Measurements from ENCODE around the gene POLR2M.

POLR2M gene

DNA sequence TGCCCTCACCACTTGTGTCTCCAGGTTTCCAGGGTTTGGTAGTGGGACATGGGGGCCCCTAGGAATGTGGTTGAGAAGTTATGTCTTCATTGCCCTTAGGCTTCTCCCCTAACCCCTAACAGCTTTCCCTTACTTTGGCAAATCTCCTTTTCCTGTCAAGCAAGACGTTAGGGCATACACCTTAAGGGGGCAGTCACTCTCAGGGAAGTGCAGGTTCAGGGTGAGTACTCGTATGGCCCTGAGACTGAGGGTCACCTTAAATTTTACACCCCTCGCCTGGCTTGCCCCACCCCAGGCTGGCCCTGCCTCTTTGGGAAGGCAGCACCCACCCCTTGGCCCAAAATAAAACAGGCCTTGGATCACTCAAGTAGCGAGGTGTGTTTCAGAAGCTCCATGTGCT is 33.5 kb downstream of the POLR2M start:
- Mint-ChIP-seq H3K4me3 (no peak overlapping the region), H3K36me3 (ENCODE audit: low read depth) (no peaks in the 10 kb centered on the region), H3K27me3 (ENCODE audit: low read depth) (peaks cover 6% of the 10 kb centered on the region), H3K9me3 (peaks cover 6% of the 10 kb centered on the region), H3K4me1 (ENCODE audit: low read depth) (peaks cover 5% of the 10 kb centered on the region), H3K27ac (no peak overlapping the region)

DNA sequence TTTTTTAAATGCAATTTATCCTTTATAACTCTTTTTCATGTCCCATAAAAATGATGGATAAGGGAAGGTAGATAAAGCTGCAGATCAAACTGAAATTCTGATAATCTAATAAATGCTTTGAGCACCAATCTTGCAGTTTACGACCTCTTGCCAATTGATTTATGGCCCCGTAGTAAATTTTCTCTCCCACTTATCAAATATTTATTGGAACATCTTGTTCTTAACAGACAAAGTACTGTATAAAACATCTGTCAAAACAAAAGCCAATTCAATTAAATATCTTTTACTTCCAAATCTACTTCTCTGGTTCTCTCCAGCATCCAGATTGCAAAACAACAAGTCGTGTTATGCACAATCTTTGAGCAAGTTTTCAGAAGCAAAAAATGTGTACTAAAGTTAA is 34.6 kb downstream of the POLR2M start:
- Mint-ChIP-seq H3K4me1 (ENCODE audit: low read depth) (peaks cover 5% of the 10 kb centered on the region), H3K27me3 (ENCODE audit: low read depth) (peaks cover 6% of the 10 kb centered on the region), H3K36me3 (ENCODE audit: low read depth) (no peaks in the 10 kb centered on the region), H3K4me3 (no peak overlapping the region), H3K9me3 (peaks cover 6% of the 10 kb centered on the region), H3K27ac (no peak overlapping the region)

DNA sequence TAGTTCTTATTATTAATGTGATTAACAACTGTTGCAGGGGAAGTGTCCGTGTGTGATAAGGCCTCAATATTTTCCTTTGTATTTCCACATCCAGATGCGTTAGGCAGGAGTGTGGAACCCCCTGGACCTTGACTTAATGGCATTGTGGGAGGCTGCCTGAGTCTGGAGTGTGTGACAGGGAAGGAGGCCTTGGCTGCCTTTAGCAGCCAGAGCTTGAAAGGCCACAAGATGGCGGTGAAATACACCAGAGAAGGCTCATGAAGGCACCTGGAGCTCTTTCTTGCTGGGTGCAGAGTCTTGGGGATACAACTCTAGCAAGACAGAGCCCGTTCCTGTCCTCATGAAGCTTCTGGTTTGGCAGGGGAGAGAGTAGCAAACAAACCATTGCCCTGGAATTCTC is 36.9 kb downstream of the POLR2M start:
- Mint-ChIP-seq H3K27me3 (ENCODE audit: low read depth) (no peaks in the 10 kb centered on the region), H3K27ac (no peak overlapping the region), H3K4me1 (ENCODE audit: low read depth) (no peaks in the 10 kb centered on the region), H3K36me3 (ENCODE audit: low read depth) (no peaks in the 10 kb centered on the region), H3K4me3 (no peak overlapping the region), H3K9me3 (no peaks in the 10 kb centered on the region)

DNA sequence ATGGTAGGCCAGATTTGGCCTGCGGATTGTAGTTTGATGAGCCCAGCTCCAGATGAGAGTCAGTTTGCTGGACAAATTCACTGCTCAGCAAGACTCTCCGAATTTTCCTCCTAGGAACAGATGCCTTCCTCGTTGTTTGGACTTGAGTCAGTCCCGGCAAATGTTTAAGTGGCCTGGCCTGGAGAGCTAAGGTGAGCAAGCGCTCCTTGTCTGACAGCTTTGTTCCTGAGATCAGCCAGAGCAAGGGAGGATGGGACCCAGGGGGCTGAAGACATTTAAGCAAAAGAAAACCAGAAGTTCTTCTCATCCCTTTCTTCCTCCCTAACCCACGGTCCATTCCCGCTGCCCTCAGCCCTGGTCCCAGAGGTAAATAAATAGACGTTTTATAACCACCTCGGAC is 40.3 kb downstream of the POLR2M start:
- no peaks in the 10 kb centered on the region for H3K9me3 Mint-ChIP-seq
- peak overlapping the region; percentile 5 for H3K4me3 Mint-ChIP-seq
- peak overlapping the region; percentile 27 for H3K27ac Mint-ChIP-seq
- H3K36me3 Mint-ChIP-seq (ENCODE audit: low read depth), result no peaks in the 10 kb centered on the region
- no peaks in the 10 kb centered on the region for H3K4me1 Mint-ChIP-seq (ENCODE audit: low read depth)
- H3K27me3 Mint-ChIP-seq (ENCODE audit: low read depth), result peaks cover 6% of the 10 kb centered on the region

DNA sequence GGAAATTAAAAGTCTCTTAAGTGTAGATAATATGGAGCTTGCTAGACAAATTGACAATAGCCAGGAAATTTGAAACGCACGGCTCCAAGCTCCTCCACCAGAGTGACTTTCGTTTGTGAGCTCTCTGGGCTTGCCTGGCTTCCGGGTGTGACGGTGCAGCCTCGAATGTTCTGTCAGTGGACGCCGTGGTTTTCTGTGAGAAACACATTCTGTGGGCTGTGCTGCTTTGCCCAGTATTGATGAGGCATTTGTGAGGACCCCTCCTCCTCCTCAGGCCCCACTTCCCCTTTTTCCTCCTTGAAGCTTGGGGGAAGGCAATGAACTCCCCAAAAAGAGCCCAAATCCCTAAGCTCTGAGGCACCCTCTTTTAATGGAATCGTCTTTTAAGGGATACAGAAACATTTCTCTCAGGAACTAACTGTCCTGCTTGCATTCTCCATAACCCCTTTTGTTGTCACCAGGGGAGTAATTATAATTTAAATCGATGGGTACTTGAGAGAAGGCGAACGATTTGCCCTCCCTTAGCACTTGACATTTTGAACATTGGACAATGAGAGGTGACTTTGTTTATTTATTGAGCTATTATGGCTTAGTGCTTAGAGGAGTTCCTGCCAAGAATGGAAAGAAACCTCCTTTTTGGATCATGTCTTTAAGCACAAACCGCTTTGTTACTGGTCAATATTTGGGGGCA is 40.8 kb downstream of the POLR2M start:
- Mint-ChIP-seq H3K9me3 (no peaks in the 10 kb centered on the region), H3K4me1 (ENCODE audit: low read depth) (peaks cover 2% of the 10 kb centered on the region), H3K36me3 (ENCODE audit: low read depth) (no peaks in the 10 kb centered on the region), H3K27me3 (ENCODE audit: low read depth) (peaks cover 6% of the 10 kb centered on the region), H3K27ac (peak overlapping the region; percentile 27), H3K4me3 (peak overlapping the region; percentile 5)

DNA sequence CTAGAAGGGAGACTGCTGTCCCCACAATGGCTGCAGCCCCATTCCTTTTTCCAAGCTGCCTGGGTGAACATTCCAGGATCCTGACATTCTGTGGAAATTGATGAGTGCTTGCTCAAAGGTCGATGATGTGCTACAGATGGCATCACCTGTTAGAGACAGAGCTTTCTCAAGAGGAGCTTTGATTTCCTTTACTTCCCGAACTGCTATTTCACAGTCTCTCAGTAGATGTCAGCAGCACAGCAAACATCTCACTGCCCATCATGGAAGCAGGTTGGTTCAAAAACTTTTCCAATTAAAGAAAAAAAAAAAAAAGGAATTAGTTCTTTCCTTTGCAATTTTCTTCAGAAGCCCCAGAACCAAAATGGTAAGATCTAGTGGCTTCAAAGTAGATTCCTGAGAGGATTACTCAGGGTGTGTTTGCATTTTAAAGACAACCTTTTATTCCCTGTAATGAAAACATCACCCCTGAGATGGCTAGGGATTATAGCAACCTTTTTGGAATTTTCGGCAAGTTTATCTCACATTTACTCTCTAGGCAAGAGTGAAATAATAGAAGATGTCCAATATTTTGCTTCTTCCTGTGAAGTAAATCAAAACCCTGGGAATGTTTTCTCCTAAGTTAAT is 44.8 kb downstream of the POLR2M start:
- H3K27me3 Mint-ChIP-seq (ENCODE audit: low read depth), result peaks cover 6% of the 10 kb centered on the region
- H3K4me1 Mint-ChIP-seq (ENCODE audit: low read depth), result peaks cover 3% of the 10 kb centered on the region
- H3K9me3 Mint-ChIP-seq, result no peaks in the 10 kb centered on the region
- H3K36me3 Mint-ChIP-seq (ENCODE audit: low read depth), result no peaks in the 10 kb centered on the region
- H3K4me3 Mint-ChIP-seq, result no peak overlapping the region
- H3K27ac Mint-ChIP-seq, result no peak overlapping the region

DNA sequence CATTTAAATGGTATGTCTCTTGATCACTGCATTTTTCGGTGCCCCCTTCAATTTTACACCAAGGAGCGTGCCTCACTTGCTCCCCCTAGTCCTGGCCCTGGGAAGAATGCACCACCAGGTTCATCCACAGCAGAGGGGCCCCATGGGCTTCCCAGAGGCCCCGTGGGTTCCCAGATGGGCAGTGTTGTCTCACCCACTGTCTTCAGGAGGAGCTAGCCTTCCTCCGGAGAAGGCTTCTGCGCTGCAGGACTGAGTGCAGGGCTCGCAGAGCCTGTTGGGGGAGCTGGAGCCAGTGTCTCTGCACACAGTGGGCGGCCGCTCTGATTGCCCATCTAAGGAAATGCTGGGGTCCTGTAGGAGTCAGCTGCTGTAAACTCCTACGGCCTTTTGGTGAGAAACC is 45.9 kb downstream of the POLR2M start:
- Mint-ChIP-seq H3K36me3 (ENCODE audit: low read depth) (no peaks in the 10 kb centered on the region), H3K4me1 (ENCODE audit: low read depth) (peaks cover 3% of the 10 kb centered on the region), H3K27me3 (ENCODE audit: low read depth) (peaks cover 6% of the 10 kb centered on the region), H3K27ac (no peak overlapping the region), H3K9me3 (no peaks in the 10 kb centered on the region), H3K4me3 (no peak overlapping the region)

DNA sequence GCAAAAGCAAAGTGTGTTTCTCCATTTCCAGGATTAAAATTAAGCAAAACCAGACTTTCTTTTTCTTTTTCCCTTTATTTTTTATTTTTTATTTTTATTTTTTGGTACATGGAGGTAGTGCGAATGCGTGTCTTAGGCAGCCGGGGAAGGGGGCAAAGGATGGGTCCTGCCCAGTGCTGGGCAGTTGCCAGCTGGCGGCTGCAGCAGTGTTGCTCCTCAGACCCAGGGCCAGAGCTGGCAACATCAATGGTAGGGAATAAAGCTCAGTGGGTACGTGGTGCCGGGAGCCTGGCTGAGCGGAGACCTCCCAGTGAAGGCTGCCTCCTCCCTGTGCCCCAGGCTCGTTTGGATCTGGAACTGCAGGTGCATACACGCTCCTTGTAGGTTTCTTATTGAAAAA is 46.3 kb downstream of the POLR2M start:
- Mint-ChIP-seq H3K4me1 (ENCODE audit: low read depth) (peaks cover 3% of the 10 kb centered on the region), H3K4me3 (no peak overlapping the region), H3K27ac (no peak overlapping the region), H3K36me3 (ENCODE audit: low read depth) (no peaks in the 10 kb centered on the region), H3K27me3 (ENCODE audit: low read depth) (peaks cover 6% of the 10 kb centered on the region), H3K9me3 (no peaks in the 10 kb centered on the region)

DNA sequence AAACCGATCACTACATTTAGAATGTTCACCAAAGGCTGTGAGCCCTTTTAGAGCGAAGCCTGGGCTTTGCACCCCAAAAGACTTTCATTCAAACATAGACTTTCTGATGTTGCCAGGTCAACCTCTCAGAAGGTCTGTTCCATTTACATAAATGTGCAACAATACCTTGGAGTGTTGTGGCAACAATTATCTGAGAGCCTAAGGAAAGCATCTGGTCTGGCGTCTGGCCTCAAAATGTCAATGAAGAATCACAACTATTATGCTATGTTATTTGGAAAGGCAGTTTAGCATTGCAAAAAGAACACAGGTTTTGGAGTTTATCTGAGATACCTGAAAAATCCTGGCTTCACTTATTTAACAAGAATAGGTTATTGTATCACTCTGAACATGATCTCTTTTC is 50.0 kb downstream of the POLR2M start:
- Mint-ChIP-seq H3K27ac (no peak overlapping the region), H3K4me3 (no peak overlapping the region), H3K27me3 (ENCODE audit: low read depth) (no peaks in the 10 kb centered on the region), H3K4me1 (ENCODE audit: low read depth) (peaks cover 3% of the 10 kb centered on the region), H3K36me3 (ENCODE audit: low read depth) (no peaks in the 10 kb centered on the region), H3K9me3 (no peaks in the 10 kb centered on the region)

DNA sequence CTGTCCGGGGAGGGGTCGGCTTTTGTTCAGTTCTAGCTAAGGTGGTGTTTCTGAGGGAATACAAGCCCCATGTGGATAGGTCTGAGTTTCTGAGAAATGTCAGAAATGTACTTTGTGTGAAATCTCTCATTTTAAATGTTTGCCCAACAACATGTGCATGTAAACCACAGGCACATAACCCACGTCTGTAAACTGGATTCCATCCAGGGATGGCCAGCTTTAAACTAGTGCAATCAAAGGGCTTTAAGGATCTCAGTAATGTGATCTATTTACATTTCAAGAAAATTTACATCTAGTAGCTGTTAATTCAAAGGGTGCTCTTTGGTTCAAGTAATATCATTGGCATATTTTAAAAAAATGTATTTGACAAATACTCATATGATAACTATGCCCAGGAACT is 52.0 kb downstream of the POLR2M start:
- H3K27me3 Mint-ChIP-seq (ENCODE audit: low read depth), result peaks cover 15% of the 10 kb centered on the region
- H3K36me3 Mint-ChIP-seq (ENCODE audit: low read depth), result peaks cover 1% of the 10 kb centered on the region
- H3K27ac Mint-ChIP-seq, result no peak overlapping the region
- H3K9me3 Mint-ChIP-seq, result peaks cover 5% of the 10 kb centered on the region
- no peak overlapping the region for H3K4me3 Mint-ChIP-seq
- no peaks in the 10 kb centered on the region for H3K4me1 Mint-ChIP-seq (ENCODE audit: low read depth)

DNA sequence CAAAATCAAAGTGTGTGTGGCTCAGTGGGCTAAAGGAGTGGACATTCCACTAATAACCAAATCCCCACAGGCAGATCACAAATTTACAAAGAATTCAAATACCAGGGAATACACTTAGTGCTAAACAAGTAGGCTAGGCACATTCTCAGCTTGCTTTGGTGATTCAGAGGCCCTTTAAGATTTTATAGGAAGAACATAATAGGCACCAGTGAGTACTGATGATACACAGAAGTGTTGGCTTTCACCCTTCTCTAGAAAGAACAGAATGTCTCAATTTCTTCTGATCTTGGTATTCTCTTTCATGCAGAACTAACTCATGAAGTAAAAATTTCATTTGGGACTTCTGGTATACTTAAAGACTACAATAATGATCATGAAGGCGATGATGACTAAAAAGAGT is 55.0 kb downstream of the POLR2M start:
- Mint-ChIP-seq H3K9me3 (peaks cover 5% of the 10 kb centered on the region), H3K27ac (no peak overlapping the region), H3K36me3 (ENCODE audit: low read depth) (peaks cover 1% of the 10 kb centered on the region), H3K4me1 (ENCODE audit: low read depth) (no peaks in the 10 kb centered on the region), H3K4me3 (no peak overlapping the region), H3K27me3 (ENCODE audit: low read depth) (peaks cover 24% of the 10 kb centered on the region)

DNA sequence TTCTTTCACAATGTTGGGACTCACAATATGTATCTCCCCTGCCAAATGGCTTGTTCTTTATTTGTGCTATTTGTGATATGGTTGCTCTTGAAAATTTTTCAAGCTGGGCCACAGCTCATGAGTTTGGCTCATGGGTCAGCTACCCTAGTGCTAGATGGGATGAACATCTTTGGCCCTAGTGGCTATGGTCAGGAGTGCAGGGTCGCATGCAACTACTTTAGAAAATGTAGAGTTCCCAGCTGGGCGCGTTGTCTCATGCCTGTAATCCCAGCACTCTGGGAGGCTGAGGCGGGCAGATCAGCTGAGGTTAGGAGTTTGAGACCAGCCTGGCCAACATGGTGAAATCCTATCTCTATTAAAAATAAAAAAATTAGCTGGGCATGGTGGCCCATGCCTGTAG is 55.8 kb downstream of the POLR2M start:
- H3K4me1 Mint-ChIP-seq (ENCODE audit: low read depth), result peaks cover 2% of the 10 kb centered on the region
- no peak overlapping the region for H3K4me3 Mint-ChIP-seq
- no peak overlapping the region for H3K27ac Mint-ChIP-seq
- H3K27me3 Mint-ChIP-seq (ENCODE audit: low read depth), result peaks cover 24% of the 10 kb centered on the region
- H3K36me3 Mint-ChIP-seq (ENCODE audit: low read depth), result peaks cover 1% of the 10 kb centered on the region
- H3K9me3 Mint-ChIP-seq, result peaks cover 5% of the 10 kb centered on the region

DNA sequence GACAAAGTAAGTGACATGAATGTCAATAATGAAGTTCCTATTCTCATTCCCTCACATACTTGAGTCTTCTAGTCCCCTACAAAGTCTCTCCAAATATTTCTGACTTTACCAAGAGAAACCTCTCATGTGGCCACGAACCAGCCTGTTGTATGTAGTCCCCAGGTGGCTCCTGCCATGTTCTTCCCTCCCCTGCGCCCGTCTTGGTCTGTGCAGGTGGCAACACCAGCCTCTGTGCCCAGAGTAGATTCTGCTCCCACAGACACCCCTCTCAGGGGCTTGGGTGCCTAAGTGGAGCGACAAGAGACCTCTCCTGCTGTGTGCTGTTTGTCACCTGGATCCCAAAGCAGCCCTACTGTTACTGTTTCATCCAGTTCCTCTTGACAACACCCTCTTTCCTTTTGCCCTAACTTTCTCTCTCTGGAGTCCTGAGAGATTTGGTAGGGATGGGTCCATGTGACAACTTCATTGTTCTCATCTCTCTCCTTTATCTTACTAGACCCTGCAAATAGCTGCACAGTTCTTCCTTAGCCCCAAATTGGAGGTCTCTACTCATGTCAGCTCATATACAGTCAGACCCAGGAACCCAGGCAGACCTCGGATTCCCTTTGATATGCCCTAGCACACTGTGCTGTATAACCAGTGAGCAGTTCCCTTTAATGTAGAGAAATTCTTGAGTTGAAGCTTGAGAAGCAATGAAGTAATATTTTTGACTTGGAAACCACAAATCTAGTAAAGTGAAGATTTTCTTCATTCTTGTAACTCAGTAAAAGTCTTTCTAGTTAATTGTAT is 56.9 kb downstream of the POLR2M start:
- Mint-ChIP-seq H3K9me3 (peaks cover 5% of the 10 kb centered on the region), H3K27me3 (ENCODE audit: low read depth) (peaks cover 24% of the 10 kb centered on the region), H3K4me1 (ENCODE audit: low read depth) (peaks cover 9% of the 10 kb centered on the region), H3K27ac (no peak overlapping the region), H3K4me3 (no peak overlapping the region), H3K36me3 (ENCODE audit: low read depth) (peaks cover 1% of the 10 kb centered on the region)
